GM18867 (cell line): ENCODE results near the gene ZFP92.

Source experiments
- ATAC-seq: cut with Tn5 transposase; IDR thresholded peaks from one replicate; pipeline ENCODE4 v1.9.1; 2021; ENCODE audit warnings: mild to moderate bottlenecking, moderate library complexity; ENCODE audit not compliant: unreplicated experiment

Gene ZFP92

DNA sequence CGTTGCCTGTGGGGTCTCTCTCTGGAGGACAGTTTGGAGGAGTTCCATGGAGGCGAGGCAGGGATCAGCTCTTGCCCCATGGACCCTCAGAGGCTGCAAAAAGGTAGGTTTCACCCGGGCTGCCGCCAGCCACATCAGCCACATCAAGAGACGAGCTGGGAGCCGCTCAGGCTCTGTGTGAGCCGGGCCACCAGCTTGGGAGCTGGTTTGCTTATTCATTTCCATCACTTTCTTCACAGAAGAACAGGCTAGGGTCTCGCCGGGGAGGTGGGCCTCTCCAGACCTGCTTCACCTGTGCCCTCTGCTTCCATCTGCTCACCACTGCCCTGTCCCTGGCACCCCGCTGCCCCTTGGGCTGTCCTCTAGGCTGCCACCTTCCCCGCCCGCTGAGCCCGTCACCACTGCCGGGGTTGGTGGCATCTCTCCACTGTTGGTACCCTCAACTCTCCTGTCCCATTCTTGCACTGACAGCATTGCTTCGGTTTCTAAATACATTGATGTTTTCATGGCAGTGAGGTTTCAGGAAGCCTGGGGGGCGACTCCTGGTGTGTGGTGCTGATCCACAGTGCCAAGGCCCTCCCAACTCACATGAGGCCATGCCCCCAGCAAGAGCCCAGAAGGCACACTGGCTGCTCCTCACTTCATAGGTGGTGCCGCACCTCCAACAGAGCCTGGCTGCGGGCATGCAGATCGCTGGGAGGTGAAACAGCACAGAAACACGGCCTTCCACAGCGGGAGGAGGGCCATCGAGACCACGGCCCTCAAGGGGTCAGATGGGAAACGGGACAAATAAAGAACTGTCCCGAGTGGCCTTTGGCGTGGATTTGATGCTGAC, 39.1 kb downstream of the ZFP92 start:
- no peak for ATAC-seq

DNA sequence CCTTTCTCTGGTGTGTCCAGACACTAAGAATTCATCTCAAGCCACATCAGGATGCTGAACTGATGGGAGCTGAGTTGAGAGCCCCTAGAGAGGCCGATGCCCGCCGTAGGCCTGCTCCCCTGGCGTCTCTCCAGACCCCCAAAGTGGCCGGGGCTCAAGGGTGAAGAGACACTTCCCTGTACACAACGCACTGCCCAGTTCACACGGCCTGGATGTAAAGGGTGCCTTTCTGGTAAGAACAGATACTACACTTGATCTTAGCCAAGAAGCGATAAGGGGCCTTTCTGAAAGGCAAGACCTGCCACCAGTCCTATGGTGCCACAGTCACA, 39.6 kb downstream of the ZFP92 start:
- no peak for ATAC-seq

DNA sequence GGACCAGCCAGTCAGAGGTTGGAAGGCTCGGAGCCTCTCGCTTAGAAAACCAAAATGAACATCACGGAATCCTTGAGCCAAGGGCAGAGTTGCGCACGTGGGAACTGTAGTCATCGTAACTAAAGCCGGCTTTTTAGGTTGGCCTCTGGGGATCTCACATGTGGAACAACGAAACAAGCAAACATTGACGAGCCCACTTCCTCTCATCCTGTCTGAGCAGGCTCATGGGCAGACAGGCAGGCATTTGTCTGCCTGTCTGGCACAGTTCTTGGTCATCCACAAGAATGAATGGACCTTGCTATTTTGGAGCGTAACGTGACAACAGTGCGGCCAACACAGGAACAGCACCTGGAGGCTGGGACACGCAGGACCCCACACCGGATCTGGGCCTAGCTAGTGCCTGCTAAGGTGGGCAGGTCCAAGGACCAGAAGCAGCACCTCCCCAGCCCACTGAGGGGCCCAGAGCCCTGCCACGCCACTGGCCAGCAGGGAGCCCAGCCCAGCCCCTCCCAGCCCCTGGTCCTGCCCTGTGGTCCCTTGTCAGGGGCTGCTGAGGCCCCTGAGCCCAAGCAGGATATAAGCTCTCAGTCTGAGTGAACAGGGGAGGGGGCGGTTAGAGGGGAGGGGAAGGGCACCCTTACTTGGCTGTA, 43.8 kb downstream of the ZFP92 start:
- ATAC-seq, result no peak

DNA sequence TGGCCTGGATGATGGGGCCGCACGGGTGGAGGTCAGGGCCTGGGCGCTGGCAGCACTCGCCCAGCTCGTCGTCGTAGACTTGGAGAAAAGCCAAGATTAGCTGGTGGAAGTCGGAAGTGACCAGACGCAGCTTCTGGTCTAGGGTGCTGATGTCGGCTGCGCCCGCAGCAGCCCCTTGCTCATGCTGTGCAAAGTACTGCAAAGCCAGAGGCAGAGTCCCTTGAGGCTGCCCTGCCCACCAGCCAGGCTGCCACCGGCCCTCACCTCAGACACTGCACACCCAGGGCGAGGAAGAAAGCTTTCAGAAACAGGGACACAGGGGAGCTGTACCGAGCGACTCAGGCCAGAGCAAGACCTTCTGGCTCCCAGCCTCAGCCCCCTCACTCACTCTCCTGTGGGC, 44.3 kb downstream of the ZFP92 start:
- no peak for ATAC-seq

DNA sequence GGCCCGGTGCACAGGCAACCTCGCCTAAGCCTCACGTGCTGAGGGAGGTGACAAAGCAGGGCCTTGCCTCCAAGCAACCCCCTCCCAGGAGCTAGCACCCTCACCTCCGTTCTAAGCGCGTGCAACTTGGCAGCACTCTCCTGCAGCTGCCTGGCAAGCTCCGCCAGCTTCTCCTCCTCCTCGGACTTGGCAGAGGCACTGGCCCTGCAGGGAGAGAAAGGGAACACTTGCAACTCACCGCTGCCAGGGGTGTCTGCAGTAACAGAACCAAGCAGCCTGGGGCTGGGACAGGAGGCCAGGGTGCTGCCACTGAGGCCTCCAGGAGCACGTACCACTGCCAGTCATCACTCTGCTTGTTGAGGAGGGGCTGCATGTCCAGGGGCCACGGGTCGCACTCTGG, 44.9 kb downstream of the ZFP92 start:
- ATAC-seq, result no peak

DNA sequence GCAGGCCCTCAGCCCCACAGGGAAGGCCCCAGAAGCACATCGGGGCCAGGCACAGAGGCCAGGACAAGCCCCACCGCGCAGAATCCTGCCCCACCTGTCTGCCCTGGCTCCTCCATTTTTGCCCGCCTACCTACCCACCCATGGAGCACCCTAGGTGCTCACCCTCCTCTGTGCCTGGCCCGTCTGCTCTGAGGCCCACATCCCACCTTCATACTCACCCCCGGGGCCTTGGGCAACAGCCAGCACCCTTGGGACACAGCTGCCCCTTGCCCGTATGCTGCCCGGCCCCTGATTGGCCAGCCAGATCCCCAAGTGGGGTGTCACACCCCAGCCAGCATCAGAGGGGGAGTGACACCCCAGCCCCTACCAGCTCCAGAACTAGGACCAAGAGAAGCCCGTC, 45.4 kb downstream of the ZFP92 start:
- ATAC-seq, result no peak

DNA sequence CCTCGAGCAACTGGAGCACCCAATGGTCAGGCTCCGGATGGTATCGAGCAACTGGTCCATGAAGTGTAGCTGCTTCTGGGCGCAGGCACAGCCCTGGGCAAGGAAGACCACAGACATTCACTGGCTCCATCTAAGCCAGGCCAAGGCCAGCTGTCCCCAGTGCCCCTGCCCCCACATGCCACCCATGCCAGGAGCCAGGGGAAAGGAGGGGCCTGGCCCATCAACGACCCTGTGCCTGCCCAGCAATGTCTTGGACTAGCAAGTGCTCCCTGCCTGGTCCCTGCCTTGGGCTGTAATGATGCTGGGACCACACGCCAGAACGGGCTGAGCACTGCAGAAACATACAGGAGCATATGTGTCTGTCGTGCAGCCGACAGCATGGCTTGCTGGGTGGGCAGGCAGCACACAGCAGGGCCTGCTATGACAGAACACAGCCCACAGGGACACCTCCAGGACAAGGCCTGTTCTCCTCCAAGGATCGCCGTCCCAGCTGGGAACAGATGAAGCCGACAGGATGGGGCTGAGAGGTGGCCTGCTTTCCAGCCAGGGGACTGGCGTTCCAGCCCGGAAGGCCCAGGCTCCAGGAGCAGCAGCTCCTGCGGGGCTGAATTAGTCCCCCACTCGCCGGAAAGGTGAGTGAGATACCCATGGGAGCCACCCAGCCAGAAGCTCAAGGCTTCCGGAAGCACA, 46.0 kb downstream of the ZFP92 start:
- no peak for ATAC-seq

DNA sequence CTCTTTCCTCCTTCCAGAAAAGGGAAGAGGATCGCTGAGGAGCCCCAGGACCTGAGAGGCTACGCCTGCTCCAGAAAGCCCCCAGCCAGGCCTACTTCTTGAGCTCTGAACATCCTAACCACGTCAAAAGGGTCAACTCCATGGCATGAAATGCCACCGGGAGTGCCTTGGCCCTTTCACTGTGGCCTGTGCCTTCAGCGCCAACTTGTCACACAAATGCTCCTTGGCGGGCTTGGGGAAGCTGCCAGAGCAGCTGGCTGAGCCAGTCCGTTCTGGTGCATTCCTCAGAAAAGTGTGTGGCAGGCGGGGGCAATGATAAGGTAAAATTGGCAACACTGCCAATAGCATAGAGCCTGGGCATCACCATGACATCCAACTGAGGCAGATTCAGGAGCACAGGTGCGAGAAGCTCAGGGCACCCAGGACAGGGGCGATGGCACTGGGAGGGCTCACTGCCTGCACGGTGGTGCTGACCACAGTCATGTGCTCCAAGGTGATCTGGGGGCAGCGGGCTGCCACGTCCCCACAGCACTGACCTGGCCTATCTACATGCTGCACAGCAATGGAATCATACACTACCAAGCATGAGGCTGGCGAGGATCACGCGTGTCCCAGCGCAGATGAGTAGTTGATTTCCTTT, 46.7 kb downstream of the ZFP92 start:
- ATAC-seq, result no peak

DNA sequence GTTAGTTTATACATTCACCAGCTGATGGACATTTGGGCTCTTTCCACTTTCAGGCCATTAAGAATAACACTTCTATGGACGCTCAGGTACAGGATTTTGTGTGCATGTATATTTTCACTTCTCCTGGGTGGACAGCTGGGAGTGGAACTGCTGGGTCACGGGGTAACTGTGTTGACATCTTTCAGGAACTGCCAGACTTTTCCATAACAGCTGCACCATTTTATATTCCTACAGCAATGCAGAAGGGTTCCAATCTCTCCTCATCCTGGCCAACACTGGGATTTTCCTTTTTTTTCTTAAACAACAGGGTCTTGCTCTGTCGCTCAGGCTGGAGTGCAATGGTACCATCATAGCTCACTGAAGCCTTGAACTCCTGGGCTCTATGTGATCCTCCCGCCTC, 47.2 kb downstream of the ZFP92 start:
- no peak for ATAC-seq

DNA sequence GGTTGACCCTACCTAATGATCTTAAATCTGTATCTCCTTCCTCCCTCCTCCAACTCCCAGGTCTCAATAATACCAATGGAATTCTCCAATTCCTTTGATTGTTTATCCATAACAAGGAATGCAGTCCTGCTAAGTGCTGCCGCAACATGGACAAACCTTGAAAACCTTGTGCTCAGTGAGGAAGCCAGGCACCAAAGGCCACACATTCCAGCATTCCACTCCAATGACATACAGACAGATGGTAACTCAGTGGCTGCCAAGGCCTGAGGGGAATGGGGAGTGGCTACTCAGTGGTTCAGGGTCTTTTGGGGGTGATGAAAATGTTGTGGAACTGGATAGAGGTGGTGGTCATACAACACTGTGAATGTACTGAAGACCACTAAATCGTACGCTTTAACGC, 48.7 kb downstream of the ZFP92 start:
- ATAC-seq, result no peak

DNA sequence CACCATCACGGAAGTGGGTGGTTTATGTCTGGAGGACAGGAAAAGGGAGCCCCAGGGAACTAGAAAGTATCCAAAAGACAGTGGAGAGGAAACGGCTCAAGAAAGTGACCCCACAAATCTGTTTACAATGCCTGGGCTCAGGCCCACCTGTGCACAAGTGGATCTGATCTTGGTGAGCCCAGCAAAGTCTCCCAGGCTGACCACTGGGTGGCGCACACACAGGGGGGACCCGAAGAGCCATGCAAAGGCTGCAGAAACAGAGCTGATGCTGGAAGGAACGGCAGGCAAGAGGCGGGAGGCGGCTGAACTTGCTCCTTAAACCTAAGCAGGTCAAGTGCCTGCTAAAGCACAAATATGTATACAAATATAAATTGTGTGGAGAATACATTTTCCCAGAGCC, 49.6 kb downstream of the ZFP92 start:
- peak; percentile 58 for ATAC-seq
